ENCODE data around the gene NRXN3. TPM values are rescaled to one million over a fixed set of nuclear protein-coding genes. Genes with fewer than 3 reads are reported as not detected.

The NRXN3 gene
- total RNA-seq, 1 donor from 2014 or later, result 18.0 TPM

DNA sequence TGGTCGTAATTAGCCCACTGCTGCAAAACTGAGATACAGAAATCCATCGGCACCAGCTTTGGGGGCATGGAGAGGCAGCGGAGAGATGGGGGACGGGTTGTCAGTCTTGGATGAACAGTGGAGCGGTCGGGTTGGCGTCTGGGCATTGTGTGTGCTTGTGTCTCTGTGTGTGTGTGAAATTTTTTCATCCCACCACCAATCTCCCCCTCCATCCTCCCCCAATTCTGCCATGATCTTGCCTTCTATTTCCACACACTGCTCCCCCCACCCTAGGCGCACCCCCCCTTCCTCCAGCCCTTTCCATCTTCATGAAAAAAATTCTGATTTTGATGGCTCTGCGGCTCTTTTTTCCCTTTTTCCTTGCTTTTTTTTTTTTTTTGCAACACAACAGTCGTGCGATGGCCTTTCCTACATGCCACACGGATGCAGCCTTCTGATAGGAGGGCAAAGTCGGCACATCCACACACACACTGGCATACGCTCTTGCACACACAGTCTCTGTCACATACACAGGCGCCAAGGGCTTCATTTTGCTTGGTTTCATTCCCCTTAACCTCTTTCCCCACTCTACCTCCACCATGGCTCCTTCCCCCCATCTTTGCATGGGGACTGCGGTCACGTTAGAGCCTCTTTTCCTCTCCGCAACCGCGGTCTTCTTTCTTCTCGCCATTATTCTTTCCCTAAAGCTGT lies 3.3 kb downstream of the NRXN3 start:
- H3K27me3 Mint-ChIP-seq (ENCODE audit: low read depth, unreplicated experiment), result peaks cover 19% of the 10 kb centered on the region

GRCh38 chr14:78175412-78175811 lies 5.2 kb downstream of the NRXN3 start:
- Histone ChIP-seq H3K4me3 (ENCODE audit: insufficient read depth, low read depth, low read length) (no peak overlapping the region), H3K4me1 (ENCODE audit: insufficient read depth, low read length) (no peaks in the 10 kb centered on the region), H3K79me2 (ENCODE audit: insufficient read depth, low read length) (no peaks in the 10 kb centered on the region), H3K9ac (ENCODE audit: low read length) (no peak overlapping the region), H3K27me3 (ENCODE audit: insufficient read depth, low read length) (peaks cover 2% of the 10 kb centered on the region), H3K27ac (ENCODE audit: low read depth, low read length) (no peak overlapping the region), H3K36me3 (ENCODE audit: insufficient read depth, low read length) (no peaks in the 10 kb centered on the region), H3K9me3 (ENCODE audit: insufficient read depth, low read depth, low read length) (peaks cover 3% of the 10 kb centered on the region), H3K4me2 (ENCODE audit: low read length) (no peak overlapping the region), H4K20me1 (ENCODE audit: insufficient read depth, low read length) (no peaks in the 10 kb centered on the region), H2AFZ (ENCODE audit: low read depth, low read length) (no peak overlapping the region)
- no peaks in the 10 kb centered on the region for H3K36me3 Mint-ChIP-seq (ENCODE audit: low read depth, unreplicated experiment)
- DNase-seq (ENCODE audit: low read depth) (no peak), FAIRE-seq (no peak)
- H3K27me3 Mint-ChIP-seq (ENCODE audit: low read depth, unreplicated experiment), result peaks cover 22% of the 10 kb centered on the region
- H3K27ac Mint-ChIP-seq (ENCODE audit: unreplicated experiment), result no peak overlapping the region
- no peaks in the 10 kb centered on the region for H3K9me3 Mint-ChIP-seq (ENCODE audit: unreplicated experiment)
- no peak overlapping the region for H3K4me3 Mint-ChIP-seq (ENCODE audit: unreplicated experiment)
- TF ChIP-seq EZH2 (IDR thresholded peaks at IDR 0.05; ENCODE audit: insufficient read depth, low read length), result no peak
- TF ChIP-seq, protein P1, sequence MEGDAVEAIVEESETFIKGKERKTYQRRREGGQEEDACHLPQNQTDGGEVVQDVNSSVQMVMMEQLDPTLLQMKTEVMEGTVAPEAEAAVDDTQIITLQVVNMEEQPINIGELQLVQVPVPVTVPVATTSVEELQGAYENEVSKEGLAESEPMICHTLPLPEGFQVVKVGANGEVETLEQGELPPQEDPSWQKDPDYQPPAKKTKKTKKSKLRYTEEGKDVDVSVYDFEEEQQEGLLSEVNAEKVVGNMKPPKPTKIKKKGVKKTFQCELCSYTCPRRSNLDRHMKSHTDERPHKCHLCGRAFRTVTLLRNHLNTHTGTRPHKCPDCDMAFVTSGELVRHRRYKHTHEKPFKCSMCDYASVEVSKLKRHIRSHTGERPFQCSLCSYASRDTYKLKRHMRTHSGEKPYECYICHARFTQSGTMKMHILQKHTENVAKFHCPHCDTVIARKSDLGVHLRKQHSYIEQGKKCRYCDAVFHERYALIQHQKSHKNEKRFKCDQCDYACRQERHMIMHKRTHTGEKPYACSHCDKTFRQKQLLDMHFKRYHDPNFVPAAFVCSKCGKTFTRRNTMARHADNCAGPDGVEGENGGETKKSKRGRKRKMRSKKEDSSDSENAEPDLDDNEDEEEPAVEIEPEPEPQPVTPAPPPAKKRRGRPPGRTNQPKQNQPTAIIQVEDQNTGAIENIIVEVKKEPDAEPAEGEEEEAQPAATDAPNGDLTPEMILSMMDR (IDR thresholded peaks at IDR 0.05; ENCODE audit: insufficient read depth, low read depth, low read length), result no peak
- H3K4me1 Mint-ChIP-seq (ENCODE audit: low read depth, unreplicated experiment), result peaks cover 7% of the 10 kb centered on the region

More for the DNA sequence above, 3.3 kb downstream of the NRXN3 start:
- FAIRE-seq, result no peak
- peaks cover 3% of the 10 kb centered on the region for H3K9me3 ChIP-seq (ENCODE audit: insufficient read depth, low read depth, low read length)
- Mint-ChIP-seq H3K36me3 (ENCODE audit: low read depth, unreplicated experiment) (no peaks in the 10 kb centered on the region), H3K4me1 (ENCODE audit: low read depth, unreplicated experiment) (peaks cover 9% of the 10 kb centered on the region), H3K4me3 (ENCODE audit: unreplicated experiment) (no peak overlapping the region), H3K27ac (ENCODE audit: unreplicated experiment) (no peak overlapping the region), H3K9me3 (ENCODE audit: unreplicated experiment) (no peaks in the 10 kb centered on the region)
- no peaks in the 10 kb centered on the region for H3K36me3 ChIP-seq (ENCODE audit: insufficient read depth, low read length)
- H3K4me3 ChIP-seq (ENCODE audit: insufficient read depth, low read depth, low read length), result no peak overlapping the region
- H3K27ac ChIP-seq (ENCODE audit: low read depth, low read length), result no peak overlapping the region
- H3K9ac ChIP-seq (ENCODE audit: low read length), result no peak overlapping the region
- H3K4me1 ChIP-seq (ENCODE audit: insufficient read depth, low read length), result no peaks in the 10 kb centered on the region
- no peaks in the 10 kb centered on the region for H4K20me1 ChIP-seq (ENCODE audit: insufficient read depth, low read length)
- TF ChIP-seq, protein P1 (IDR thresholded peaks at IDR 0.05; ENCODE audit: insufficient read depth, low read depth, low read length), result no peak
- no peak for TF ChIP-seq EZH2 (IDR thresholded peaks at IDR 0.05; ENCODE audit: insufficient read depth, low read length)
- no peaks in the 10 kb centered on the region for H3K79me2 ChIP-seq (ENCODE audit: insufficient read depth, low read length)
- no peak overlapping the region for H2AFZ ChIP-seq (ENCODE audit: low read depth, low read length)
- peaks cover 4% of the 10 kb centered on the region for H3K27me3 ChIP-seq (ENCODE audit: insufficient read depth, low read length)
- no peak overlapping the region for H3K4me2 ChIP-seq (ENCODE audit: low read length)
- DNase-seq (ENCODE audit: low read depth), result no peak

DNA sequence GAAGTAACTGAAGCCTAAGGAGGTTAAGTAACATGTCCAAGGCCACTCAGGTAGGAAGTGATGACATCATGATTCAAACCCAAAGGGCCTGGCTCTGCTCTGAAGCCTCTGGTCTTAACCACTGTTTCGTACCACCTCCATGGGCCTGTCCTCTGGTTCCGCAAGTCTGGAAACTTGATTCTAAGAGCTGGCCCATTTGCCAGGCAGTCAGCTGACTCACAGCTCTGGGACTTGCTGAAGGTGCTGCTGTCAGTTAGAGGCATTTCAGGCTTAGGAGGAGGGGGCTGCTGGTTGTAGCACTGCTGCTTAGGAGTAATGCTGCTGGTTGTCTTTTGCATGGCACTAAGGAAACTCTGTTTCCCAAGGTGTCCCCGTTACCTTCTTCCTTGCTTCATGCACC lies 7.9 kb downstream of the NRXN3 start:
- Mint-ChIP-seq H3K4me3 (ENCODE audit: unreplicated experiment) (no peak overlapping the region), H3K4me1 (ENCODE audit: low read depth, unreplicated experiment) (no peaks in the 10 kb centered on the region), H3K27ac (ENCODE audit: unreplicated experiment) (no peak overlapping the region), H3K9me3 (ENCODE audit: unreplicated experiment) (no peaks in the 10 kb centered on the region), H3K36me3 (ENCODE audit: low read depth, unreplicated experiment) (no peaks in the 10 kb centered on the region), H3K27me3 (ENCODE audit: low read depth, unreplicated experiment) (peaks cover 23% of the 10 kb centered on the region)
- FAIRE-seq (no peak), DNase-seq (ENCODE audit: low read depth) (no peak)
- H3K9me3 ChIP-seq (ENCODE audit: insufficient read depth, low read depth, low read length), result peaks cover 3% of the 10 kb centered on the region
- peaks cover 2% of the 10 kb centered on the region for H3K27me3 ChIP-seq (ENCODE audit: insufficient read depth, low read length)
- no peak overlapping the region for H3K9ac ChIP-seq (ENCODE audit: low read length)
- H3K79me2 ChIP-seq (ENCODE audit: insufficient read depth, low read length), result no peaks in the 10 kb centered on the region
- no peaks in the 10 kb centered on the region for H4K20me1 ChIP-seq (ENCODE audit: insufficient read depth, low read length)
- H3K36me3 ChIP-seq (ENCODE audit: insufficient read depth, low read length), result no peaks in the 10 kb centered on the region
- H3K4me3 ChIP-seq (ENCODE audit: insufficient read depth, low read depth, low read length), result no peak overlapping the region
- no peak overlapping the region for H3K27ac ChIP-seq (ENCODE audit: low read depth, low read length)
- TF ChIP-seq, protein P1 (IDR thresholded peaks at IDR 0.05; ENCODE audit: insufficient read depth, low read depth, low read length), result no peak
- no peak for TF ChIP-seq EZH2 (IDR thresholded peaks at IDR 0.05; ENCODE audit: insufficient read depth, low read length)
- no peaks in the 10 kb centered on the region for H3K4me1 ChIP-seq (ENCODE audit: insufficient read depth, low read length)
- no peak overlapping the region for H2AFZ ChIP-seq (ENCODE audit: low read depth, low read length)
- no peak overlapping the region for H3K4me2 ChIP-seq (ENCODE audit: low read length)

All from astrocyte (in vitro differentiated cells and primary cell).